K562 (cell line): ENCODE measurements around the gene RAP1GAP2.

Source experiments
- HMBOX1 ChIP-seq: sonication (generic); IDR thresholded peaks from 2 replicates; pipeline ENCODE4 v1.6.1; 2016
- KDM4B ChIP-seq, 2 experiments: fragments of 450-650 bp in 1 of 2; sonication (generic) in 1 of 2; IDR thresholded peaks; 2 replicates each; pipeline ENCODE4 v1.6.1; 2016 to 2017; ENCODE audit warnings: borderline replicate concordance in 2 of 2, antibody characterized with exemption in 1 of 2, low read depth in 1 of 2, mild to moderate bottlenecking in 1 of 2
- POLR2A ChIP-seq: fragments of 450-650 bp; conservative IDR thresholded peaks from 2 replicates; pipeline ENCODE4 v1.6.1; 2016
- TFAM ChIP-seq: fragments of 250-450 bp; sonication (Bioruptor Pico); conservative IDR thresholded peaks from 2 replicates; pipeline ENCODE4 v1.5.0; 2021; ENCODE audit warnings: mild to moderate bottlenecking, moderate library complexity

DNA sequence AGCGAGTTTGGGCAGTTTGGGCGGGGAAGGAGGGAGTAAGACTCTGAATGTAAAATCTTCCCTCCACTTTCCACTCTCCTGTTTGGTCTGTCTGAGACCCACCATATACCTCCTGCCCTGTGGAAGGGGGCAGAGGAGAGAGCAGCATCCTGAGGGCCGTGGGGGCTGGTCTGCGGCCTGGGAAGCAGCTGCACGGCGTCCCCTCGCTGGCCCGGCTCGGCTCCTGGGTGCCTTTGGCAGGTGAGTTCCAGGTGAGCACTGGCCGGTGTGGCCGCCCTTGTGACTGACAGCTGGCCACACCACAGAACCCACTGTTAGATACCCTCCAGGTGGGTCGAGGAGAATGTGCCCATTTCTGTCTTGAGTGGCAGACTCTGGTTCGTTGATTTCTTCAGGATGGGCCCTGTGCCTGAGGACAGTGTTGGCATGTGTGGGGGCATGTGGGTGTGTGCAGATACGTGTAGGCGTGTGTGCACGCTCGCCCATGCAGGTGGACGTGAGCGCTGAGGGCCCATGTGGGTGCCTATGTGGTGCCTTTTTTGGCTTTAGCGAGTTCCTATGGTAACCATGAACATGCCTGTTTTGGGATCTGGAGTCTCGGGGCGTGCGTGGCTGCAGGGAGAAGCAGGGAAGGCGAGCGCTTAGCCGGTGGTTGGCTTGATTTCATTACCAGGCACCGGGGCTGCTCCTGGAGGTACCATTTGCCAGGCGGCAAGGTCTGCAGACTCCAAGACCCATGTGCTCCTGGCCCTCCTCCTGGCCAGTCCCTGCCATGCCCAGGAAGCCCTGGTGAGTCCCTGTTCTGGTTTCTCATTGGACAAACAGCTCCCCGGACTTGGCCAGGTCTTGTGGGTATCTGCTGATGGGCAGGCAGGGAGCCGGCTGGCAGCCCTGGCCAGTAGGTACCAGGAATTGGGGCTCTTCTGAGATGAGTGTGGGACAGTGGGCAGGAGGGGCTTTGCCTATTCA, 12.4 kb downstream of the RAP1GAP2 start:
- TF ChIP-seq KDM4B (IDR thresholded peaks at IDR 0.05; ENCODE audit: borderline replicate concordance in 2 of 2, low read depth in 1 of 2) (no peak), POLR2A (no peak), HMBOX1 (no peak), TFAM (CRISPR knock-in tag) (no peak)
